Parathyroid adenoma (tissue), 2 donors: ENCODE measurements around the gene CCDC144A.
"Not testable (repeated sequence)": the region's sequence is repeated elsewhere in the genome, so short reads cannot be mapped to it uniquely, and the experiment has no call there.

Experiments used
- H2AFZ ChIP-seq: fragments of 300-600 bp; sonication (generic); one replicate; pipeline ENCODE4 v1.7.0; 2017; ENCODE audit warnings: antibody characterized with exemption, mild to moderate bottlenecking
- H3K27ac ChIP-seq: fragments of 300-600 bp; sonication (generic); one replicate; pipeline ENCODE4 v1.7.0; 2017
- H3K27me3 ChIP-seq: fragments of 300-600 bp; sonication (generic); one replicate; pipeline ENCODE4 v1.7.0; 2017; ENCODE audit warnings: low read length; ENCODE audit not compliant: control insufficient read depth, insufficient read depth
- H3K36me3 ChIP-seq: fragments of 300-600 bp; sonication (generic); one replicate; pipeline ENCODE4 v1.7.0; 2017; ENCODE audit warnings: low read length; ENCODE audit not compliant: control insufficient read depth, insufficient read depth
- H3K4me1 ChIP-seq: fragments of 300-600 bp; sonication (generic); one replicate; pipeline ENCODE4 v1.7.0; 2017; ENCODE audit warnings: control low read depth
- H3K4me2 ChIP-seq: fragments of 300-600 bp; sonication (generic); one replicate; pipeline ENCODE4 v1.7.0; 2017; ENCODE audit warnings: low read length
- H3K4me3 ChIP-seq: fragments of 300-600 bp; sonication (generic); one replicate; pipeline ENCODE4 v1.7.0; 2017; ENCODE audit warnings: low read depth, low read length
- H3K79me2 ChIP-seq: fragments of 300-600 bp; sonication (generic); one replicate; pipeline ENCODE4 v1.7.0; 2017; ENCODE audit warnings: control low read depth
- H3K9ac ChIP-seq: fragments of 300-600 bp; sonication (generic); one replicate; pipeline ENCODE4 v1.7.0; 2017; ENCODE audit warnings: mild to moderate bottlenecking
- H3K9me3 ChIP-seq: fragments of 300-600 bp; sonication (generic); one replicate; pipeline ENCODE4 v1.7.0; 2017; ENCODE audit warnings: low read length; ENCODE audit not compliant: control insufficient read depth
- CTCF ChIP-seq: fragments of 300-600 bp; sonication (generic); IDR thresholded peaks from one replicate; pipeline ENCODE4 v1.7.0; 2017; ENCODE audit warnings: antibody characterized with exemption, mild to moderate bottlenecking
- donor health status: primary hyperparathyroidism.

Gene CCDC144A

DNA sequence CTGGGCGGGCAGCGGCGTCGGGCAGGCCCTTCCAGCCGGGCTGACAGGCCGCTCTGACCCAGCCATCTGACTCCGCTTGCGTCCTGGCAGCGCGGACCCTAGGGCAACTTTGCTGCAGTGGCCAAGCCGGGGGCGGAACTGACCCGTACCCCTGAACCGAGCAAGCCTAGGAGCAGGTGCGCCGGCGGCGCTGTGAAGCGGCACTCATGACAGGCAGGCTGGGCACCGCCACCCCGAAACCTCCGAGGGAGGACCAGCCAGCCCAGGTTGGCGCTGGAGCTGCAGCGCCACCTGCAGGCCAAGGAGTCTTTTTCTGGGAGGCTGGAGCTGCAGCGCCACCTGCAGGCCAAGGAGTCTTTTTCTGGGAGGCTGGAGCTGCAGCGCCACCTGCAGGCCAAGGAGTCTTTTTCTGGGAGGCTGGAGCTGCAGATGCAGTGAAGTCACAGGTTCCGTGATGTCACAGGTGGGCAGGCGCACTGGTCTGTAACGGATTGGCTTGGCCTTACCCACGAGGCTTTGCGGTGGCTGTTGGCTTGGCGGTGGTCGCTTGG lies at the start of gene CCDC144A:
Gene CCDC144A, plus strand, starts transcription at position 511 of the 551 bp plus-strand sequence. CDS start 160 bp downstream, outside the sequence.
- H3K4me2 ChIP-seq, H3K36me3 ChIP-seq, H3K27ac ChIP-seq, H3K4me1 ChIP-seq, H3K27me3 ChIP-seq, H3K9me3 ChIP-seq, H3K9ac ChIP-seq, H2AFZ ChIP-seq, H3K79me2 ChIP-seq, H3K4me3 ChIP-seq: not testable (repeated sequence)
- peak; percentile 45 for TF ChIP-seq CTCF

DNA sequence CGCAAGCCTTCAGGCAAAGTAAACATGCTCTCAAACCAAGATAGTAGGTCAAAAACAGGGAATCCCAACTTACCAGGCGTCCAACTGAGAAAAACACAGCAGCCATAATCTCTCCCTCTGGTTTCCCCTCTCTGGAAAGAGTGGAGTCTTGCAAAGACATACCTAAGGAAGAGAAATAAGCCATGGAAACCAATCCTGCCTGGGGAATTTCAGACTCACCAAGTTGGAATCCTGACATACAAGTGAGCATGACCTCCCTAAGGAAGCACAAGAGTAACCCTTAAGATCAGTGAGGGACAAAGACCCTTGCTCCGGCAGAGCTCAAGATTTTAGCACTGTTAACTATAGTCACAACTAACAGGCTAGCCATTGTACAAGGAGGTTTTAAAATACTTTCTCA lies 40.5 kb upstream of the CCDC144A start:
- Histone ChIP-seq H3K36me3 (no peaks in the 10 kb centered on the region), H3K9me3 (no peaks in the 10 kb centered on the region), H3K4me2 (no peak overlapping the region), H3K4me3 (no peak overlapping the region), H3K4me1 (no peaks in the 10 kb centered on the region), H3K27ac (no peak overlapping the region), H3K79me2 (no peaks in the 10 kb centered on the region), H2AFZ (no peak overlapping the region), H3K27me3 (no peaks in the 10 kb centered on the region), H3K9ac (no peak overlapping the region)
- TF ChIP-seq CTCF = no peak

DNA sequence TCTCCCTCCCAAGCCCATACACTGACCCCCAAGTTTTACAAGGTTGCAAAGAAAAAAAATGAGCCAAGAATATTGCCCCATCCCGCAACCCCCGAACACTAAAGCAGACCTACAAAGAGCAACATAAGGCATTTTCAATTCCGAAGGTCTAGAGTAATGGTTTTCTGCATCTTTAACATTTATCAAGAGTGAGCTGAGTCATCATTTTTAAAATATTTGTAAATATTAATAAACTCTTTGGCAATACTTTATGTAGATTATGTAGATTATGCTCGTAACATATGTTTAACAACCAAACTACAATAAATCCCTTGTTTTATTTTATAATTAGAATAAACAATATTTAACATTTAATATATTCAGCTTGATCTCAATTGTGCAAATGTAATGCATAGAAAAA lies 37.8 kb upstream of the CCDC144A start:
- H3K4me3 ChIP-seq = no peak overlapping the region
- H3K4me1 ChIP-seq = no peaks in the 10 kb centered on the region

DNA sequence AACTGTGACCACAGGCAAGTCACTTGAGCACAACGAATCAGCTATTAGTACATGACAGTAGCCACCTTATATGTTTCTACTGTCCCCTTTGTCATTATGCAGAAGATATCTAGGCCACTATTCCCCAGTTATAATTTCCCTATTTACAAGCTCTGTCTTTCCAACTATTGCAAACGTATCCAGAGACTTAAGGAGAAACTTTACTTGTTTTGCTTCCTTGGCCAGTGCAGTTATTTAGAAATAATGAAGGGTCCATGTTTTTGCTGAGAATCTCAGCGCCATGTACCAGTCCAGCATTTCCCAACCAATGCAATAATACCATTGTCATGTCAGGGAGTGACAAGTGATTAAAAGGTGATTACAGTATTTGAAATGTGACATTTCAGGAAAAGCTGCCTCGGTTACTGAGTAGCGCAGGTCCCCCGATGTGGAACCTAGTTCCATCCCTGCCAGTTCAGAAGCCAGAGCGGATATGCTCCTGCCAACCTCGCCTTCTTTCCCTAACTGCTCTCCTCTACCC lies 37.1 kb upstream of the CCDC144A start:
- no peaks in the 10 kb centered on the region for H3K27me3 ChIP-seq
- H3K4me3 ChIP-seq = peak overlapping the region; percentile 86
- H3K9me3 ChIP-seq = no peaks in the 10 kb centered on the region
- H2AFZ ChIP-seq = peak overlapping the region; percentile 93
- no peak for TF ChIP-seq CTCF
- no peaks in the 10 kb centered on the region for H3K79me2 ChIP-seq
- no peaks in the 10 kb centered on the region for H3K4me1 ChIP-seq
- peak overlapping the region; percentile 95 for H3K27ac ChIP-seq
- H3K36me3 ChIP-seq = no peaks in the 10 kb centered on the region
- peak overlapping the region; percentile 51 for H3K9ac ChIP-seq
- H3K4me2 ChIP-seq = peak overlapping the region; percentile 45

More for the DNA sequence above, 37.8 kb upstream of the CCDC144A start:
- no peaks in the 10 kb centered on the region for H3K36me3 ChIP-seq
- H3K79me2 ChIP-seq = no peaks in the 10 kb centered on the region
- no peak overlapping the region for H3K9ac ChIP-seq
- no peak overlapping the region for H3K4me2 ChIP-seq
- no peaks in the 10 kb centered on the region for H3K27me3 ChIP-seq
- peak overlapping the region; percentile 93 for H2AFZ ChIP-seq
- no peaks in the 10 kb centered on the region for H3K9me3 ChIP-seq
- no peak for TF ChIP-seq CTCF
- H3K27ac ChIP-seq = no peak overlapping the region
